ENCODE measurements around the gene RPS6KL1. TPM values are rescaled to one million over a fixed set of nuclear protein-coding genes. Genes with fewer than 3 reads are reported as not detected.

Gene RPS6KL1, protein sequence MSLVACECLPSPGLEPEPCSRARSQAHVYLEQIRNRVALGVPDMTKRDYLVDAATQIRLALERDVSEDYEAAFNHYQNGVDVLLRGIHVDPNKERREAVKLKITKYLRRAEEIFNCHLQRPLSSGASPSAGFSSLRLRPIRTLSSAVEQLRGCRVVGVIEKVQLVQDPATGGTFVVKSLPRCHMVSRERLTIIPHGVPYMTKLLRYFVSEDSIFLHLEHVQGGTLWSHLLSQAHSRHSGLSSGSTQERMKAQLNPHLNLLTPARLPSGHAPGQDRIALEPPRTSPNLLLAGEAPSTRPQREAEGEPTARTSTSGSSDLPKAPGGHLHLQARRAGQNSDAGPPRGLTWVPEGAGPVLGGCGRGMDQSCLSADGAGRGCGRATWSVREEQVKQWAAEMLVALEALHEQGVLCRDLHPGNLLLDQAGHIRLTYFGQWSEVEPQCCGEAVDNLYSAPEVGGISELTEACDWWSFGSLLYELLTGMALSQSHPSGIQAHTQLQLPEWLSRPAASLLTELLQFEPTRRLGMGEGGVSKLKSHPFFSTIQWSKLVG
- 248 TPM for total RNA-seq (ENCODE audit: unreplicated experiment)
- long read RNA-seq, partial matches to known transcripts, result 34 of 70 reads
- long read RNA-seq, other reads (novel, unspliced or antisense), result 34 of 70 reads

DNA sequence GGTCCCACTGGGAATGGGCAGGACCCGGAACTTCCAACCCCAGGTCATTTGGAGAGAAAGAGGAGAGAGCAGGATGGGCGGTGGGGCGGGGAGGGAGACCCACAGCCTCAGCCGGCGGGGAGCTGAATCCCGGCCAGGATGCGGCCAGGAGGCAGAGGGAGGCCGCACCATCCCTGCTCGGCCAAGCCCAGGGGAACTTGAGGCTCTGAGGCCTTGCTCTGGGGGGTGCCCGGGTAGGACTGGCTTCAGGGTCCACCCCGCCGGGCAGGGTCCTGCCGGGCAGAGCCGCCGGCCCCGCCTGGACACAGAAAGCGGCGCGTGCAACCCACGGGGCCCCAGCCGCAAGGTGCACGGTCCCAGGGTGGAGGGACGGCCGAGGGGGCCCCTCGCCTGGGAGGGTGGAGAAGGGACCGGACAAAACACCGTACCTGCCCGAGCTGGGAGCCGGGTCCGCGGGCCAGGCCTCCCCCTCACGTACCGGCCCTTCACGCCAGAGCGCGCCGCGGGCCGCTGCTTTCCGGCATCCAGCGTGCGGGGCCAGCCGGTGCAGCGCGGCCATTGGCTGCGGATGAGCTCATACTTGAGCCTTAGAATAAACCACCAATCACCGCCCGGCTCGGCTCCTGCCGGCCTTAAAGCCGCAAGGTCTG lies at the start of gene RPS6KL1:
Gene RPS6KL1, minus strand, starts transcription at position 509 of the 650 bp plus-strand sequence. CDS start 1,719 bp downstream, outside the sequence.
- peak; percentile 94 for DNase-seq
- Mint-ChIP-seq H3K4me3 (ENCODE audit: unreplicated experiment) (peak within 1 kb of the TSS; percentile 97), H3K27ac (ENCODE audit: unreplicated experiment) (peak within 1 kb of the TSS; percentile 97), H3K36me3 (ENCODE audit: unreplicated experiment) (peaks cover 8% of the 10 kb centered on the region), H3K9me3 (ENCODE audit: unreplicated experiment) (peaks cover 5% of the 10 kb centered on the region), H3K27me3 (ENCODE audit: unreplicated experiment) (peaks cover 18% of the 10 kb centered on the region), H3K4me1 (ENCODE audit: low read depth, unreplicated experiment) (peaks cover 23% of the 10 kb centered on the region)
- TF ChIP-seq, protein P1, sequence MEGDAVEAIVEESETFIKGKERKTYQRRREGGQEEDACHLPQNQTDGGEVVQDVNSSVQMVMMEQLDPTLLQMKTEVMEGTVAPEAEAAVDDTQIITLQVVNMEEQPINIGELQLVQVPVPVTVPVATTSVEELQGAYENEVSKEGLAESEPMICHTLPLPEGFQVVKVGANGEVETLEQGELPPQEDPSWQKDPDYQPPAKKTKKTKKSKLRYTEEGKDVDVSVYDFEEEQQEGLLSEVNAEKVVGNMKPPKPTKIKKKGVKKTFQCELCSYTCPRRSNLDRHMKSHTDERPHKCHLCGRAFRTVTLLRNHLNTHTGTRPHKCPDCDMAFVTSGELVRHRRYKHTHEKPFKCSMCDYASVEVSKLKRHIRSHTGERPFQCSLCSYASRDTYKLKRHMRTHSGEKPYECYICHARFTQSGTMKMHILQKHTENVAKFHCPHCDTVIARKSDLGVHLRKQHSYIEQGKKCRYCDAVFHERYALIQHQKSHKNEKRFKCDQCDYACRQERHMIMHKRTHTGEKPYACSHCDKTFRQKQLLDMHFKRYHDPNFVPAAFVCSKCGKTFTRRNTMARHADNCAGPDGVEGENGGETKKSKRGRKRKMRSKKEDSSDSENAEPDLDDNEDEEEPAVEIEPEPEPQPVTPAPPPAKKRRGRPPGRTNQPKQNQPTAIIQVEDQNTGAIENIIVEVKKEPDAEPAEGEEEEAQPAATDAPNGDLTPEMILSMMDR (IDR thresholded peaks at IDR 0.05; ENCODE audit: partially characterized antibody, unreplicated experiment), result no peak

DNA sequence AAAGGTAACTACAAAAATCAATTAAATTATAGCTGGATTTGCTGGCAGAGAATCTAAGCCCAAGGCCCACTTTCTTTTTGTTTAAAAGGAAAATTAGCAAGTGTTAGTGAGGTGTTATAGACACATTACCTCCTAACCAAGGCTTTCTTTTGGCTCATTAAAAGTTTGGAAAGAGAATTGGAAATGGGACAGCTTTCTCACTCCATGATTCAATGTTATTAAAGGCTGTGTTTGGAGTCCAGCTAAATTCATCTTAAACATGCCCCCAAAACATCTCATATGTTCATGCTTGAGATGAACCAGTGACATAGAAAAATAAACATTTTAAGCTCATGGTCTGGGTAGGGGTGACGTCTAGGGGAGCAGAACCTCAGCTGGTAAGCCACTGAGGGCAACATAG lies 45.8 kb upstream of the RPS6KL1 start:
- peaks cover 5% of the 10 kb centered on the region for H3K27me3 Mint-ChIP-seq (ENCODE audit: unreplicated experiment)
- no peak for DNase-seq
- TF ChIP-seq, protein P1 (IDR thresholded peaks at IDR 0.05; ENCODE audit: partially characterized antibody, unreplicated experiment), result no peak
- H3K27ac Mint-ChIP-seq (ENCODE audit: unreplicated experiment), result no peak overlapping the region
- no peaks in the 10 kb centered on the region for H3K9me3 Mint-ChIP-seq (ENCODE audit: unreplicated experiment)
- no peak overlapping the region for H3K4me3 Mint-ChIP-seq (ENCODE audit: unreplicated experiment)
- H3K4me1 Mint-ChIP-seq (ENCODE audit: low read depth, unreplicated experiment), result peaks cover 7% of the 10 kb centered on the region
- H3K36me3 Mint-ChIP-seq (ENCODE audit: unreplicated experiment), result peaks cover 6% of the 10 kb centered on the region

DNA sequence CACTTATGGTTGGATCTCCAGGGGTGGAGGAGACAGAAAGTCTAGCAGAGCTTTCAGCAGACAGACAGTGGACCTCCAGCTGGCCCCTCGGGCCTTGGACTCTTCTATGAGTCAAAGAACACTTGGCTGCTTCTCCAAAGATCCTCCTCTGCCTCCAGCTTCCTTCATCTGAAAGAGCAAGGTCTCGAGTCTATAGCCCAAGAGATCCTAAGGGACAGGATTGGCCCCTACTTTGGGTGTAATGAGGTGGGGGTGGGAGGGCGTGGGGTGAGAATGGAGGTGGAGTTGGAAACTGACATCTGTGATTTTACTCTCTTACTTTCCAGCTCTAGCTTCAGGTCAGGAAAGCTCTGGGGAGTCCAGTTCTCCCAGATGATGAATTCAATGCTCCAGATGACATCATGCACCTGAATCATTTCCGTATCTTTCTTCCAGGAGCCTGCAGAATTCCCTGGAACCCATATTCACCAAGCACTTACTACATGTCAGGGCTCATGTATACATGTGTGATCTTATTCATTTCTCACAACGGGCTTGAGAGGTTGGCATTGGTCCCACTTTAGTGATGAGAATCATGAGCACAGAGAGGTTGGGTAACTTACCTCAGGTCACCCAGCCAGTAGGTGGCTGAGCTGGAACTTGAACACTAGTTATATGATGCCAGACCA lies 42.6 kb upstream of the RPS6KL1 start:
- H3K36me3 Mint-ChIP-seq (ENCODE audit: unreplicated experiment), result peaks cover 6% of the 10 kb centered on the region
- no peak for DNase-seq
- H3K9me3 Mint-ChIP-seq (ENCODE audit: unreplicated experiment), result peaks cover 2% of the 10 kb centered on the region
- TF ChIP-seq, protein P1 (IDR thresholded peaks at IDR 0.05; ENCODE audit: partially characterized antibody, unreplicated experiment), result no peak
- H3K4me3 Mint-ChIP-seq (ENCODE audit: unreplicated experiment), result no peak overlapping the region
- H3K27me3 Mint-ChIP-seq (ENCODE audit: unreplicated experiment), result peaks cover 8% of the 10 kb centered on the region
- no peak overlapping the region for H3K27ac Mint-ChIP-seq (ENCODE audit: unreplicated experiment)
- peaks cover 6% of the 10 kb centered on the region for H3K4me1 Mint-ChIP-seq (ENCODE audit: low read depth, unreplicated experiment)

DNA sequence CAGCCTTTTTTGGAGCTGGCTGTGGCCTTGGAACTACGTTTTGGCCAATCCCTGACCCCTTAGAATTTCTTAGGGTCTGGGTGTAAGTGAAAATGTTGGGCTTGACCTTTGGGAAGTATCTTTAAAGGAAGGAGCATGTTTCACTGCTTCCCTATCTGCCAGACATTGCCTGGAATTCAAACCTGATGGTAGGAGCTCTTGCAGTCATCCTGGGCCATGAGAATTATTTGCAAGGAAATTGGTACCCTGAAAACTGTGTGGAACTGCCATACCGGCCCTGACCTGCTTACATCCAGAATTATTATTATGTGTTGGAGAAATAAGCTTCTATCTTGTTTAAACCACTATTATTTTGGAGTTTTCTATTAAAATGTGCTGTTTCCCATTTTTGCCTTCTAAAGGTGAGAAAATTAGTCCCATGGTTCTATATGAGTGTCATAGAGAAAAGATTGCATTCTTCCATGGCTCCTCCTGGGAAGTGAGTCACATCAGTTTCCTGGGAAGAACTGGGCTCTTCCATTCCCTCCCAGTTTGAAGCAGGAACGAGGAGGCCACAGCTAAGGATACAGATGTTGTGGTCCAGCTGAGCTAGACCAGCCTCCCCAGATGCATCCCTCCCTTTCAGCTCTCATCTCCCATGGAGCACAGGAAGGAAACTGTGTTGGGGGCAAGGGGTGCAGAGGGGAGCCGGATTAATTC lies 41.9 kb upstream of the RPS6KL1 start:
- no peak for DNase-seq
- Mint-ChIP-seq H3K4me1 (ENCODE audit: low read depth, unreplicated experiment) (peaks cover 4% of the 10 kb centered on the region), H3K36me3 (ENCODE audit: unreplicated experiment) (peaks cover 6% of the 10 kb centered on the region), H3K4me3 (ENCODE audit: unreplicated experiment) (no peak overlapping the region), H3K27ac (ENCODE audit: unreplicated experiment) (no peak overlapping the region), H3K9me3 (ENCODE audit: unreplicated experiment) (peaks cover 2% of the 10 kb centered on the region), H3K27me3 (ENCODE audit: unreplicated experiment) (peaks cover 8% of the 10 kb centered on the region)
- TF ChIP-seq, protein P1 (IDR thresholded peaks at IDR 0.05; ENCODE audit: partially characterized antibody, unreplicated experiment), result no peak

Measured in glutamatergic neuron (in vitro differentiated cells).